HepG2 (cell line): ENCODE data around the gene MCAT.

Experiments used
- FOXO4 ChIP-seq: sonication (generic); formaldehyde crosslinking; conservative IDR thresholded peaks from 2 replicates; pipeline ENCODE4 v1.8.1; 2023; ENCODE audit warnings: missing genetic modification reagents
- HOXA7 ChIP-seq: sonication (generic); formaldehyde crosslinking; IDR thresholded peaks from 2 replicates; pipeline ENCODE4 v1.8.1; 2022; ENCODE audit warnings: mild to moderate bottlenecking, missing genetic modification reagents, moderate library complexity

- TF ChIP-seq HOXA7 (CRISPR knock-in tag) (no peak), FOXO4 (CRISPR knock-in tag) (no peak)
Measured at GRCh38 chr22:43136255-43136654, 6.9 kb downstream of the MCAT start.
